HG03521 (cell line): Measurements from ENCODE around the gene LAS1L.
"Not testable (repeated sequence)": the region's sequence is repeated elsewhere in the genome, so short reads cannot be mapped to it uniquely, and the experiment has no call there.

Experiments
- ATAC-seq: cut with Tn5 transposase; IDR thresholded peaks from one replicate; pipeline ENCODE4 v1.9.1; 2021; ENCODE audit warnings: mild to moderate bottlenecking, moderate library complexity; ENCODE audit not compliant: unreplicated experiment

LAS1L gene

DNA sequence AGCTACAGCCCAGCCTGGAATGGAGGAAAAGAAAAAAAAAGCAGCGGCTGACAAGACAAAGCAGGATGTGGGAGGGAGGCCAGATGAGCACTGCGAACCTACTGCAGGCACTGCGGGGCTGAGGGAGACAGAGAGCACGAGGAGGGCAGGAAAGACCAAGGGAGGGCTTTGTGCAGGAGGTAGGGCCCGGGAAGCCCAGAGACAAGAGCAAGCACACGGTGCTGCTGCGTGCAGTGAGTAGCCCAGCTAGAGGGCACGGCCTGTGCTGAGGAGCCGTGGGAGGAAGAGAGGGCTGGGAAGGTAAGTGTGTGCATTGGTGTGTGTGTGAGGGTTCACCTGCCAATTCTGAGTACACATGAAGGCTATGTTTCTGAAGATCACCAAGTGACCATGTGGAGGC is 15.6 kb downstream of the LAS1L start:
- ATAC-seq: not testable (repeated sequence)

DNA sequence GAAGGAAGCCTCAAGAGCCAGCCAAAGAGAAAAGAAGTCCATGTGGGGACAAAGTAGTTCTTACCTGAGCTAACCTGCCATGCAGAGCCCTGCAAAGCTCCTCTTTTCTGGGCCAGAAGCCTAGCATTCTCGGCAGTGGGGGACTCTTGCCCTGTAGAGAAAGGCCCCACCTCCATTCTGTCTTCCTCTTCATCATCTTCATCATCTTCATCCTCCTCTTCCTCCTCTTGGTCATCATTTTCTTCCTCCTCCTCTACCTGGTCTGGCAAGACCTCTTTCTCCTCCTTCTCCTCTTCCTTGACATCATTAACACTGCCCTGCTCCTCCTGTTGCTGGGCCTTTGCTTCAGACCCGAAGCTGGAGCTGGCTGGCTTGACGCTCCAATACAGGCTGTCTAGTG is 16.7 kb downstream of the LAS1L start:
- no peak for ATAC-seq

DNA sequence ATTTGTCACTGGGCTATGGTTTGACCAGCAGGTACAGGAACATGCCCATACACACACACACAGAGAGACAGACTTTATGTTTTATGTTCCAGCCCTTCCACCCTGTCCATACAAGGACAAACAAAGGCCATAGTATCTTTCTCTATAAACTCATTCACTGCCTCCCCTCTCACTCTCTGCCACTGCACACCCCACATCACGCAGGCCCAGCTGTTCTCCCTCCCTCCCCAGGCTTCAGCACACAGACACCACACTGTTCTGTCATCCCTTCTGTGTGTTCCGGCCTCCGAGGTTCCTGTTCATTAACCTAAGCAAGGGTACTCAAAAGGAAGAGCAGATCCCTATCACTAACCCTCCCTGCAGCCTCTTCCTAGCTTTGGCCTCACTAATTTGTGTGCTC is 17.8 kb downstream of the LAS1L start:
- no peak for ATAC-seq

DNA sequence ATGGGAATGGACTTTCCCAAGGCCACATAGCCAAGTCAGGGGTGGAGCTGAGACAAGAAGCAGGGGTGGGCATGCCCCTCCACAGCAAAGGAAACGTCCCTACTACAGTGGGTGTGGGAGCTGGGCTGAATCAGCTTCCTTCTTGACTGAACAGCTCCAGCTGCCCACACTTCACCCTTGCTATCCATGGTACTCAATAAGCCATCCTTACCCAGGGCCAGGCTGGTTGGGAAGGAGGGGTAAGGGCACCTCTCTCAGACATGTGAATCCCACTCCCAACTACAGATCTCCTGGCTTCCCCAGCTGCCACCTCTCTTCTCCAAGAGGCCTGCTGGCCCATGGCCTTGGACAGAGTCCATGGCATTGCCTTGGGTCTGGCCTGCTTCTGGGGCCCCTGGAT is 21.0 kb downstream of the LAS1L start:
- no peak for ATAC-seq

DNA sequence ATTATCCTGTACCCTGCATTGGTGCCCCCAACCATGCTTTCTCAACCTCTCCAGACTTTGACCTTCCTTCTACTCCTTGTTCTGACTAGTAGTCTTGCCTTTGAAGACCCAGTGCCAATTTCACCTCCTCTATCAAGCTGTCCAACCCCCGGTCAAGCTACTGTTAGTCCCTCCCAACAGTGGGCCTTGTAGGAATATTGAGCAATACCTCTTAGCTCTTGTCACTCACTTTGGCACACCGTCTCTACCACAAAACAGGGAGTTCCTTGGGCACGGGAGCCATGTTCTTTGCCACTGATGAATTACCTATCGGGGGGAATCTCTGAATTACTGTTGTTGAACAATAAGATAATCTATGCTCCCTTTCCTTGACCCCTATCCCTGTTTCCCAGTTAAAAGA is 25.2 kb downstream of the LAS1L start:
- no peak for ATAC-seq

DNA sequence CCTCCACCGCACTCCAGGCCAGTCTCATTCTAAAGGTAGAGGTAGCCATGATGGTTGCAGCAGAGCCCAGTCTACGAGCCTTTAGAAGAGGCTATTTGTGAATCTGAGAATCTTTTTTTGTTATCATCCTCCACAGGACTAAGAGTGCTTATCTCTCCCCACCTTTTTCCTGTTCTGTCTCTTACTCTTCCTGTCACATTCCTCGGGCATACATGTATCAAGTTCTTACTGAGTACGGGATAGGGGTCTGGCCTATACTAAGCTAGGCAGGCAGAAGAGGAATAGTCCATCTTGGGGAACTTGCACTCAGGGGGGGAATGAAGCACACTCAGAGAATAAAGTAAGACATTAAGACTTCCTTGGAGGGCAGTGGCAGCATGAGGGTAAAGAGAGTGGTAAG is 25.7 kb downstream of the LAS1L start:
- ATAC-seq: no peak

DNA sequence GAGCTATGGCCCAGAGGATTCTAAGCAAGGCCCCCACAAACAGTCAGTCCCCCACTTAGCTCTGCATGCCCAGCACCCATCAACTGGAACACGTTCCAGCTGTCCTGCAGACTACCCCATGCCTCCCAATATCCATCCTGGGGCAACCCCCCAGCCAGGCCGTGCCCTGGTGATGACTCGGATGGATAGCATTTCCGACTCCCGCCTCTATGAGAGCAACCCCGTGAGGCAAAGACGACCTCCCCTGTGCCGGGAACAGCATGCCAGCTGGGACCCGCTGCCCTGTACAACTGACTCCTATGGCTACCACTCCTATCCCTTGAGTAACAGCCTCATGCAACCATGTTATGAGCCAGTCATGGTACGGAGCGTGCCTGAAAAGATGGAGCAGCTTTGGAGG is 32.0 kb downstream of the LAS1L start:
- ATAC-seq: no peak

DNA sequence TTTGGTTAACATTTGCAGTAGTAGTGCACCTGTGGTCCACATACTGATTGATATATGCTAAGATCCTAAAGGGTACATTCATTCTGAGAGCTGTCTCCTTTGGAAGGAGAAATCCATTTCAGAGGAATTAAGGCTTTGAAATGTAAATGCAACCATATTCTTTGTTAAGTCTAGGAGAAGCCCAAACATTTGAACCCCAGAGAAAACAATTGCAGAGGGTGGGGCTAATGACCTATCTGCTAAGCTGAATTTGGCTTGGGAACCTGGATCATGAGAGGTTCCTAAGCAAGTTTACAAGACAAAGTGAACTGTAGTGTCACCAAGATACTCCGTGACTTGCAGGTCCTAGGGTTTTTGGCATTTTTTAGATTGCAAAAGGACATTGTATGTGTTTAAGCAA is 41.2 kb downstream of the LAS1L start:
- no peak for ATAC-seq

DNA sequence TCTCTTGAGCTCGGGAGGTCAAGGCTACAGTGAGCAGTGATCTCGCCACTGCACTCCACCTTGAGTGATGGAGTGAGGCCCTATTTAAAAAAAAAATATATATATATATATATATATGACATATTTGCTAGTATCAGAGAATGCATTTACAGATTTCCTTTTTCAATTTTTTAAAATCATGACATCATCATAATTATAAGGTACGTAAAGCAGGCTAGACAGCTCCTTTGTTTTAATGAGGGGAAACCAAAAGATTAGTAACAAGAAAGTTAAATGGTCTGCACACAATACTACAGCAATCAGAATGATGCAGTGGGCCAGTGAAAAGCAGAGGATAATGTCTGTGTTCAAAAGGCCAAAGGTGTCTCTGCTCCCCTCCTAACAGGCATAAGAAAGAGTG is 43.0 kb downstream of the LAS1L start:
- ATAC-seq: no peak

DNA sequence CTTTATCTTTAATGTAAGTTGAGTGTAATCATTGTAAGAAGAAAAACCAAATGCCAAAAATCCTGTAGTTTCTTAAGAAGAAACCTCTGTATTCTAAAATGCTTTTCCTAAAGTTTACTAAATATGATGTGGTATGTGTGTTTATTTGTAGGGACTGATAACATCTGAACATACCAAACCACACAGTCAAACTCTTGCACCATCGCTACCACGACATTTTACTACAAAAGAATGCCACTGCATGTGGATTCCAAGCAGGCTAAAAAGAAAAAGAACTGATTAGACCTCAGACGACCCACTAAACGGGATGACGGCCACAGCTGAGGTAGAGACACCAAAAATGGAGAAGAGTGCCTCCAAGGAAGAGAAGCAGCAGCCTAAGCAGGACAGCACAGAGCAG is 46.1 kb downstream of the LAS1L start:
- no peak for ATAC-seq

DNA sequence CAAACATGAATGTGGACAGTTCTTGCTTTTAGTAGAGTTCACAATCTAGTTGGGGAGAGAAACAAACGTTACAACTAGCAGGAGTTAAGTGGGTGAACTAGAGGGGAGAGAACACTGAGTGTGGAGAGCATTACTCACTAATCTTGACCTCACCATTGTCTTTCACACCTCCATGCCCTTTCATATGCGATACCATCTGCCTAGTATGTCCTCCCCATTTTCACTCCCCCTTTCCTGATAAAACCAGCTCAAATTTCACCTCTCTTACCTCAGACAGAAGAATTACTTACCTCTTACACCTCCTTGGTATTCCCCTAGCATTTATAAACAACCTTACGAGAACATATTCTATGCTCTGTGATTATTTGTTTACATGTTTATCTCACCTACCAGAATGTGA is 53.6 kb downstream of the LAS1L start:
- ATAC-seq: no peak

DNA sequence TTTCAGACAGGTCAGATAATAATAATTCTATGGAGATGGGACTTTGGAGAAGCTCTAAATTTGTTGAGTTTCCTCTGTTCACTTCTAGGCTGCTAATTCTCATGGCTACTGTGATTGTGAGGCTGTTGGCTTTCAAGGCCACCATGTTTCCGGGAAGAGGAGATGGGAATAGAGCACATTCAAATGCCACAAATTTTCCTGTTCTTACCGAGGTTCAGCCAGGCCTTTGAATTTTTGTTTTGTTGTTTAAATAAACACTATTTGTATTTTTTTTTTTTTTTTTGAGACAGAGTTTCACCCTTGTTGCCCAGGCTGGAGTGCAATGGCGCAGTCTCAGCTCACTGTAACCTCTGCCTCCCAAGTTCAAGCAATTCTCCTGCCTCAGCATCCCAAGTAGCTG is 55.5 kb downstream of the LAS1L start:
- ATAC-seq: not testable (repeated sequence)

DNA sequence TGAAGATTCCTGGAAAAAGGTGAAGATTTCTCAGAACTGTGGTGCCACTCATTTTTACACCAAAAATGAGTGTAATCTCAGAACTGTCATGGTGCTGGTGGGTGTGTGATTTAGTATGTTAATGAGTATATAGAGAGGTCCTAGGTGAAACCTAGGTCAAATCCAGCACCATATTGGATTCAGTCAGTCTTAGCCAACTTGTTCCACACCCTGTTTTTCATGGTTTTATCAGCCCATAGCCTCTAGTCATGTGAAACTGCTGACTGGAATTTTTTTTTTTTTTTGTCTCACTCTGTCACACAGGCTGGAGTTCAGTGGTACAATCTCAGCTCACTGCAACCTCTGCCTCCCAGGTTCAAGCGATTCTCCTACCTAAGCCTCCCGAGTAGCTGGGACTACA is 58.0 kb downstream of the LAS1L start:
- ATAC-seq: no peak

DNA sequence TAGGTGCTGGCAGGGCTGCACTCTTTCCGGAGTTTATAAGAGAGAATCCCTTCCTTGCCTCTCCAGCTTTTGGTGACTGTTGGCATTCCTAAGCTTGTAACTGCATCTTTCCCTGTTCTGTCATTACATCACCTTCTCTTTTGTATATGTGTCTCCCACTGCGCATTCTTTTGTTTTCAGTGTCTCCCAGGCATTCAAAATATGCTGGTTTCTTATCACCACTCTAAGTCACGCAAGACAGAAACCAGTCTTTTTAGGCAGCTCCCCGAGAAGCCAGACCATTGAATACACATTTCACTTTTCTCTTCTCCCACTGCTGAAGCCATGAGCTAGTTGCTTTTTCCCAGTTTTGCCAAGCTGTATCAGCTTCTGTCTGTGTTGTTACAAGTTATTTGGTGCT is 71.0 kb downstream of the LAS1L start:
- ATAC-seq: no peak
